ENCODE measurements around the gene FOLR3.

Gene FOLR3

GRCh38 chr11:72111300-72112142, 24.0 kb upstream of the FOLR3 start:
- DNase-seq (ENCODE audit: low read depth), result no peak
- no peak for TF ChIP-seq POLR2A (IDR thresholded peaks at IDR 0.05; ENCODE audit: extremely low read depth, insufficient read length)
- TF ChIP-seq MAX (IDR thresholded peaks at IDR 0.05; ENCODE audit: low read depth, low read length), result no peak
- peak overlapping the region; percentile 81 for H3K4me3 ChIP-seq (ENCODE audit: low read depth, low read length)

DNA sequence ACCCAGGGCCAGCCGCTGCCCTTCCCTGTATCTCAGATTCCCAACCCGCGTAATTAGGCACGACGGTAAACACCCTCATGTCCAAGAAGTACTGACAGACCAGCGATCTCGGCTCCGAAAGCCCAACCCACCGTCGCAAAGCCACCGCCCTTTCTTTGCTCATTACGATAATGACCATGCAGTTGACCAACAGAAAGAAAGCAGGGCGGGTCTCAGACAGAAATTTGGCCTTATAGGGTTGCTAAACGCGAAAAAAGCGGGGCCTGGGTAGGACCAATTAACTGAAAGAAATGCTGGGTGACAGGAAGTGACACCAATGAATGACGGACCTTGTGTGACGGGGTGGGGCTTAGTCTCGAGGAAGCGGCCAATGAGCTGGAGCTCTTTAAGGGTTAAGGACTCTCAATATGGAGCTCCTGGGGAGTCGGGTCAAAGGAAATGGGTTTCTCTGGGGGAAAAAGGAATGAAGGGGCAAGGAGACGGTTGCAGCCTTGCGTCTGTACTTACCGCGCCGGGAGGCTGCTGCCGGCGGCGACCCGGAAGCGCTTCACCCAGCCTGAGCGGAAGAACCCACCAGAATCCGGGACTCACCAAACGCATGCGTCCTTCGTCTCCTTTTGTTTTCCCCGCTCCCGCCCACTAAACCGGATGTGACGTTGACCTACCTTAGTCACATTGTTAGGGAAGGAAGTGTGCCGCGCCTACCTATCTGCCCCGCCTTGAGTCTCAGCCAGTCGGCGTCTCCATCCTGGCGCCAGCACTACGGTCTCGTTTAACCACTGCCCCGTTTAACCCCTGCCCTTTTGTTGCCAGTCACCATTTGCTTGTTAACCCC, 23.2 kb upstream of the FOLR3 start, which contains the start of gene ANAPC15:
TSS of gene ANAPC15 (minus strand) at position 553 of the 835 bp plus-strand sequence. CDS start 1,419 bp downstream, outside the sequence.
- peak within 1 kb of the TSS; percentile 81 for H3K4me3 ChIP-seq (ENCODE audit: low read depth, low read length)
- peak; percentile 100 for DNase-seq (ENCODE audit: low read depth)
- TF ChIP-seq MAX (IDR thresholded peaks at IDR 0.05; ENCODE audit: low read depth, low read length) (peak; percentile 91), MYC (IDR thresholded peaks at IDR 0.05; ENCODE audit: low read depth, low read length) (peak; percentile 92), POLR2A (IDR thresholded peaks at IDR 0.05; ENCODE audit: extremely low read depth, insufficient read length) (peak; percentile 99)
- TF ChIP-seq, protein P1, sequence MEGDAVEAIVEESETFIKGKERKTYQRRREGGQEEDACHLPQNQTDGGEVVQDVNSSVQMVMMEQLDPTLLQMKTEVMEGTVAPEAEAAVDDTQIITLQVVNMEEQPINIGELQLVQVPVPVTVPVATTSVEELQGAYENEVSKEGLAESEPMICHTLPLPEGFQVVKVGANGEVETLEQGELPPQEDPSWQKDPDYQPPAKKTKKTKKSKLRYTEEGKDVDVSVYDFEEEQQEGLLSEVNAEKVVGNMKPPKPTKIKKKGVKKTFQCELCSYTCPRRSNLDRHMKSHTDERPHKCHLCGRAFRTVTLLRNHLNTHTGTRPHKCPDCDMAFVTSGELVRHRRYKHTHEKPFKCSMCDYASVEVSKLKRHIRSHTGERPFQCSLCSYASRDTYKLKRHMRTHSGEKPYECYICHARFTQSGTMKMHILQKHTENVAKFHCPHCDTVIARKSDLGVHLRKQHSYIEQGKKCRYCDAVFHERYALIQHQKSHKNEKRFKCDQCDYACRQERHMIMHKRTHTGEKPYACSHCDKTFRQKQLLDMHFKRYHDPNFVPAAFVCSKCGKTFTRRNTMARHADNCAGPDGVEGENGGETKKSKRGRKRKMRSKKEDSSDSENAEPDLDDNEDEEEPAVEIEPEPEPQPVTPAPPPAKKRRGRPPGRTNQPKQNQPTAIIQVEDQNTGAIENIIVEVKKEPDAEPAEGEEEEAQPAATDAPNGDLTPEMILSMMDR (IDR thresholded peaks at IDR 0.05; ENCODE audit: low read depth, low read length), result no peak

DNA sequence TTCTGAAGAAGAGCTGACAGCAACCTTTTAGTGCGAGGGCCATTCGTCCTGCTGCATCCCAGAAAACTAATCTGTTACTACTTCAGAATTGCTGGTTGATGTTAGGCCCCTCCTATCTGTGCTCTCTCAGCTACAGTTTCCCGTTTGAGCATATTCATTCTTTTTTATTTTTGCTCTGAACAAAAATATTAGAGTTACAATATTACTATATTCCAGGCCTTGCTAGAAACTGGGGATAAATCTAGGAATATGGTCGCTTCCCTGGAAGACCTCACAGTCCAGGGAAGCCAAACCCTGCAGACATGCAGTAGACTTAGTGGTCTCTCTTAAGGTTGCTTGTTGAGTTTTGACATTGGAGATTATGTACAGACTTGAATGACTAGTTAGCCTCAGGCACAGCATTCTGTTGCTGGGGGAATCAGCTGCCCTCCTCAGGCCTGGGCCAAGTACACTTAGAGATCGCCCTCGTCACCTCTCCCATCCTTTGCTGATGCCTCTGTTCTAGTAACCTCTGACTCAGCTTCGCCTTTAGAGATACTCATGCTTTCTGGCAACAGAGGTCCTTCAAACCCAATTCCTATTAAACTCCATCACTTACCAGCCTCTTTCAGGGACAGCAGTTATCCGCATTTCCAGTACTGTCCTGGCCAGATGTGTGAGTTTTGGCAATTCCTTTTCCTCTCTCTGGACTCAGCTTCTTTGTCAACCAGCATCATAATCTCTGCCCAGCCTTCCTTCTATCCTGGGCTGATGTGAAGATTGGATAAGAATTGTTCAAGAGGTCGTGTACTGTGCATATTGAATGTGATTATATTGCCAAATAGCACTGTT, 22.3 kb upstream of the FOLR3 start:
- TF ChIP-seq MAX (IDR thresholded peaks at IDR 0.05; ENCODE audit: low read depth, low read length) (0 out of 2 replicates have a peak, but pooled peaks have one; percentile 4), POLR2A (IDR thresholded peaks at IDR 0.05; ENCODE audit: extremely low read depth, insufficient read length) (no peak)
- peak; percentile 25 for DNase-seq (ENCODE audit: low read depth)
- H3K4me3 ChIP-seq (ENCODE audit: low read depth, low read length), result peak overlapping the region; percentile 81

DNA sequence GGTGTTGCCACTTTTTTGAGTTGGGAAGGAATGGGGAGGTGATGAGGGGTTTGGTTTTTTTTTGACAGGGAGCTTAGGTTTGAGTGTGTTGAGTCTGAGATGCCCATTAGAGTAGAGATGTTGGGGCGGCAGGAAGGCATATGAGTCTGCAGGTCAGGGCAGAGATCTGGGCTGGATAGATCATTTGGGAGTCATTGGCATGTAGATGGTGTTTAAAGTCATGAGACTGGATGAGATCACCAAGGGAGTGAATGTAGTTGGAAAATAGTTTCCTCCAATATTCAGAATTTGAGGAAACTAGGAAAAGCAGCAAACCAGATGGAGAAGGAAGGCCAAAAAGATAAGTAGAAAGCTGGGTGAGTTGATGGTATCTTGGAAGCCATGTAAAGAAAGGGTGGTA, 21.0 kb upstream of the FOLR3 start:
- no peak overlapping the region for H3K4me3 ChIP-seq (ENCODE audit: low read depth, low read length)
- TF ChIP-seq POLR2A (IDR thresholded peaks at IDR 0.05; ENCODE audit: extremely low read depth, insufficient read length), result no peak
- no peak for TF ChIP-seq MAX (IDR thresholded peaks at IDR 0.05; ENCODE audit: low read depth, low read length)
- TF ChIP-seq MYC (IDR thresholded peaks at IDR 0.05; ENCODE audit: low read depth, low read length), result no peak
- TF ChIP-seq, protein P1 (IDR thresholded peaks at IDR 0.05; ENCODE audit: low read depth, low read length), result no peak
- no peak for DNase-seq (ENCODE audit: low read depth)

DNA sequence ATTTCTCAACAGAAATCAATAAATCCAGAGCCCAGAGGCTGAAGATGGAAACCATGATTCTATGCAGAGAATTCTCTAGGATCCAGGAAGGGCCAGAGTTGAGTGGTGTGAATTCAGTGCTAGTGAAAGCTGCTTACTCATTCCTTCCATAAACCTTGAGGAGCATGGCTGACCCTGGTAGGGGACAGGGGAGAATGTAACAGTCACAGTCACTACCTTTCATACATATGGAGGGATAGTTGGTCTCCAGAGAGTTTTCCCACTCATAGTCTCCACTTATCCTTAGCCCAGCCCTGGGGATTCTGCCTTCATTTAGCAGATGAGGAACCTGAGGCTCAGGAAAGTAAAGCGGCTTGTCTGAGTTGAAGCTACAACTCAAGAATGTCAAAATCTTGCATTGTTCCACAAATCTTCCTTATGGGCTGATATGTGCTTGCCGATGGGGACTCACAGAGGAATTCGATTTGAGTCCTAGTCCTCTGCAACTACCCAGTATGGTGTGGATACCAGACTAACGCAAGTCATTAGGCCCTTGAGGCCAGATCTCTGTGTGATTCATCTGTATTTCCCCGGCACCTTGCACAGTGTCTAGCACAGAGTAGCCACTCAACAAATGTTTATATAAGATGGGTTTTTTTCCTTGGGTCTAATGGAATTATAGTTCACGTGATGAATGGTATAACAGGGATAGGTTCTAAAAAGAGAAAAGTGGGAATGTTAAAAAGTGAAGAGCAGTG, 19.3 kb upstream of the FOLR3 start:
- no peak overlapping the region for H3K4me3 ChIP-seq (ENCODE audit: low read depth, low read length)
- TF ChIP-seq POLR2A (IDR thresholded peaks at IDR 0.05; ENCODE audit: extremely low read depth, insufficient read length) (no peak), MAX (IDR thresholded peaks at IDR 0.05; ENCODE audit: low read depth, low read length) (no peak), MYC (IDR thresholded peaks at IDR 0.05; ENCODE audit: low read depth, low read length) (no peak)
- TF ChIP-seq, protein P1 (IDR thresholded peaks at IDR 0.05; ENCODE audit: low read depth, low read length), result no peak
- no peak for DNase-seq (ENCODE audit: low read depth)

Data from NB4 (cell line).